NAMALWA (cell line): ENCODE measurements around the gene NIFK.
"Not testable (repeated sequence)": the region's sequence is repeated elsewhere in the genome, so short reads cannot be mapped to it uniquely, and the experiment has no call there.

ENCODE experiments used
- DNase-seq: peaks from one replicate; pipeline ENCODE4 v3.0.0-alpha.2; 2015; ENCODE audit warnings: low spot score

NIFK gene

DNA sequence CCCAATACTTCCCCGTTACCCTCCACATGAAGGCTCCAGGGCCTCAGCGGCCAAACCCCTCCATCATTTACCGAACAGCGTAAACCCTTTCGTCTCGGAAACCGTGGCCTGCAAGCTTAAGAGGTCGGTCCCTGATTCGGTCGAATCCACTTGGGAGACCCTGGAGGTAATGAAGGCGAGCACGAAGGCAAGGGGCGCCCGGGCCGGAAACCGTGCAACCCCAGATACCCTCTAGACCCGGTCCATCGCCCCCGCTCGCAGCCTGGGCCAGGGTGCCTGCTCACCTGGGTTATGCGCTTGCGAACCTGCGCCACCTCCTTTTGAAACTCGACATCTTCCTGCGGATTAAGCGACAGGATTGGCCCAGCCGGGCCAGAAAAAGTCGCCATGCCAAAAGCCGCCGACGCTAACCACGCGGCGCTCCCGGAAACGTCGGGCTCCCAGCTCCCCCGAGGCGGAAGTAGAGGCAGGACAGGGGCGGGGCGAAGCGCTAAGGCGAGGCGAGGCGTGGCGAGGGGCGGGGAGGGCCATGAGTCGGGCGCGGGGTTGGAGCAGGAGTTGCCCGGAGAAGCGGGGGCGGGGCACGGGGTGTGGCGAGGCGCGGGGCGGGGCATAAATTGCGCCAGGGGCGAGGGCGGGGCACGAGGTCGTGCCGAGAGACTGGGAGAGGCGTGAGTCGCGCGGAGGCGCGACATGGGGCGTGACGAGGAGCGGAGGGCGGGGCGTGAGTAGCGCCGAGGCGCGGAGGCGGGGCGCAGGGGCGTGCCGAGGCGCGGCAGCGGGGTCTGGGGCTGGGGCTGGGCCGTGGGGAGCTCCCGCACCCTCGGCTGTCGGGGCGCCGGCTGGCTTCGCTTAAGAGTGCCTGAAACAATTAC, at the start of gene NIFK:
TSS of gene NIFK (minus strand) at position 414 of the 875 bp plus-strand sequence. CDS start at position 389, 25 bp downstream.
- peak; percentile 98 for DNase-seq

DNA sequence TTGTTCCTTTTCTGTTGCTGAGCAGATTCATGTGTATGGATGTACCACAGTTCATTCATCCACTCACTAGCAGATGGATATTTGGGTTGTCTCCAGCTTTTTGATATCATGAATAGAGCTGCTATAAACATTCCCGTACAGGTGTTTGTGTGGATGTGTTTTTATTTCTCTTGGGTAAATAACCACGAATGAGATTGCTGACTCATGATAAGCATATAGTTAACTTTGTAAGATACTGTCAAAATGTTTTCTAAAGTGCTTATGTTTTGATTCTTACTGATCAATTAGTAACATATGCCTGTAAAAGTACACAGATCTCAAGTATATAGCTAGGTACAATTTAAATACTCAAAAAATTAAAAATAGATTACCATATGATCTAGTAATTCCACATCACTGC, 46.5 kb upstream of the NIFK start:
- DNase-seq, result no peak

DNA sequence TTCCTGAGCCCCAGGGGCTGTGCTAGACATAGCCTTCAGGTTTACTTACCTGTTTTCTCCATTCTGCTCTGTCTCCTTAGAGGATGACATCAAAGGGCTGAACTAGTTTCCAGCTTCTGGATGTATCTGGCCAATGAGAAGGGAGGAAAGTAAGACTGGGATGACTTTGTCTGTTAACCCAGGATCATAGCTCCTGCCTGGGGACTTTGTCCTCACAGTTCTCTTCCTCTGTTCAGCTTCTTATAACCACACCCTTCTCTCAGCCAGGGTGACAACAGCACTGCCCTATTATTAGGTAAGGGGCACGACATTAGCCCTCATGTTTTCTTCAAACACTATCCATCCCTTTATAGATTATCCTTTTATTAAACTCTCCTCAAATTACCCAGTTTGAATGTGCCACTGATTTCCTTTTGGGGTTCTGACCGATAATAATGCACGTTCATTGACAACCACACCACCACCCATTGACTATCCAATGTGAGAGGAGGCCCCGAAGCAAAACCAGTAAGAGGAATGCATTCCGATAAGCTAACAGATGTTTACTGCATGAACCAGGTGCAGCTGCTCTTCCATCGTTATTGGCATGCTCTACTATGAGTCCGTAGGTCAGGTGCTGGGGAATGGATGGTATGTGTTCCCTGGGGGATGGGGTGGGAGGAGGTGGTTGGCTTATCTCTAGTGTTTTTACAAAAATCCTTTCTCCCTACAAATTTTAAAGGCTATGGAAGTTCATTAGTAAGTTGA, 42.2 kb upstream of the NIFK start:
- no peak for DNase-seq

DNA sequence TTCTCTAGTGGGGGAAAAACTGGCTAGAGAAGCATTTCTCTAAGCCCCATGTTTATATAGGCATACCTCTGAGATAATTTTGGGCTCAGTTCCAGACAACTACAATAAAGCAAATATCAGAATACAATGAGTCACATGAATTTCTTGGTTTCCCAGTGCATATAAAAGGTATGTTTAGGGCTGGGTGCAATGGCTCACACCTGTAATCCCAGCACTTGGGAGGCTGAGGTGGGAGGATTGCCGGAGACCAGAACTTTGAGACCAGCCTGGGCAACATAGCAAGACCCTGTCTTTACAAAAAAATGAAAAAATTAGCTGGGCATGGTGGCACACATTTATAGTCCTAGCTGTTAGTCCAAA, 41.0 kb upstream of the NIFK start:
- no peak for DNase-seq

DNA sequence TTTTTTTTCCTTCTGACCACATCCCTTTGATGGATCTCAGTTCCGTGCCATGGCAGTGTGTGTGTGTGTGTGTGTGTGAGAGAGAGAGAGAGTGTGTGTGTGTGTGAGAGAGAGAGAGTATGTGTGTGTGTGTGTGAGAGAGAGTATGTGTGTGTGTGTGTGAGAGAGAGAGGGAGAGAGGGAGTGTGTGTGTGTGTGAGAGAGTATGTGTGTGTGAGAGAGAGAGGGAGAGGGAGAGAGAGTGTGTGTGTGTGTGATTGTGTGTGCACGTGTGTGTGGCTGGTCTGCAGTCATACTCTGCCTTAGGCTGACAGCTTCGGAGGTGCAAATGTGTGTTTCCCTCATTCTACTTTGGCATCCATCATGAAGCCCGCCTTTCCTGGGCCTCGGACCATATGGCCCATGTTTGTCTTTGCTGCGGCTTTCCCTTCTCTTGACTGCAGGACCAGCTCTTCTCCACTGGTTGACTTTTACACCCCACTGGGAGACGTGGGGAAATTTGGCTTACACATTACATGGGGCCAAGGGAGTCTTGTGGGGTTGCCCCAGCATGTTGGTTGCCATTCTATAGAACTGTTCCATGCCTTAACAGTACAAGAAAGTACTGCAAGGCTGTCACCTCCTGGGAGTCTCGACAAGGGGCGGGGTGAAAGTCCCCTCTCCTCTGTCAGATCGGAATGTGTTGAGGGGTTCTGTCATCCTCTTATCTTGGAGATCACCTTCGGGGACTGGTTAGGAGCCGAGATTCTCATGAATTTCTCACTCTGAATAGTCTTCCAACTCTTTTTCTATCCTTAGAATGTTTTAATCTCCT, 40.4 kb upstream of the NIFK start:
- DNase-seq, result no peak

DNA sequence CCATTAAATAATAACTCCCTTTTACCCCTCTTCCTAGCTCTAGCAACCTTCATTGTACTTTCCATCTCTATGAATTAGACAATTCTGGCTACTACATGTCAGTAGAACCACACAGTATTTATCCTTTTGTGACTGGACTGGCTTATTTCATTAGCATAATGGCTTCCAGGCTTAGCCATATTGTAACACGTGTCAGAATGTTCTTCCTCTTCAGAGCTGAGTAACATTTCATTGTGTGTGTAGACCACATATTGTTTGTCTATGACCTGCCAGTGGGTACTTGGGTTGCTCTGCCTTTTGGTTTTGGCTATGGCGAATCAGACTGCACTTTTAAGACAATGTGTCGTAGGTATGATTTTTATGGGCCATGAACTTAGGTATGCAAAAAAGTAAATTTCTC, 39.7 kb upstream of the NIFK start:
- no peak for DNase-seq

DNA sequence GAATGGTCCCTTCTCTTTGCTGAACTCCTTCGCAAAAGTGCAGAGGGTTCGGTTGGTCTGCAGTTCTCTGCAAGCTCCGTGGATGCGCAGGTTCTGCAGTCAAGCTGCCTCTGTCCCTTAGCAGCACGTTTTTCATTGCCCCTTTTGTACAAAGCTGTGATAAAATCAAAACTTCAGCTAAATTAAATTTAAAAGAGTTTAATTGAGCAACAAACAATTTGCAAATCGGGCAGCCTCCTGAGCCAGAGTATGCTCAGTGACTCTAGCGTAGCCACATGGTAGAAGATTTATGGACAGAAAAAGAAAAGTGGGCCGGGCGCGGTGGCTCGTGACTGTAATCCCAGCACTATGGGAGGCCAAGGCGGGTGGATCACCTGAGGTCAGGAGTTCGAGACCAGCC, 37.6 kb upstream of the NIFK start:
- DNase-seq, result no peak

DNA sequence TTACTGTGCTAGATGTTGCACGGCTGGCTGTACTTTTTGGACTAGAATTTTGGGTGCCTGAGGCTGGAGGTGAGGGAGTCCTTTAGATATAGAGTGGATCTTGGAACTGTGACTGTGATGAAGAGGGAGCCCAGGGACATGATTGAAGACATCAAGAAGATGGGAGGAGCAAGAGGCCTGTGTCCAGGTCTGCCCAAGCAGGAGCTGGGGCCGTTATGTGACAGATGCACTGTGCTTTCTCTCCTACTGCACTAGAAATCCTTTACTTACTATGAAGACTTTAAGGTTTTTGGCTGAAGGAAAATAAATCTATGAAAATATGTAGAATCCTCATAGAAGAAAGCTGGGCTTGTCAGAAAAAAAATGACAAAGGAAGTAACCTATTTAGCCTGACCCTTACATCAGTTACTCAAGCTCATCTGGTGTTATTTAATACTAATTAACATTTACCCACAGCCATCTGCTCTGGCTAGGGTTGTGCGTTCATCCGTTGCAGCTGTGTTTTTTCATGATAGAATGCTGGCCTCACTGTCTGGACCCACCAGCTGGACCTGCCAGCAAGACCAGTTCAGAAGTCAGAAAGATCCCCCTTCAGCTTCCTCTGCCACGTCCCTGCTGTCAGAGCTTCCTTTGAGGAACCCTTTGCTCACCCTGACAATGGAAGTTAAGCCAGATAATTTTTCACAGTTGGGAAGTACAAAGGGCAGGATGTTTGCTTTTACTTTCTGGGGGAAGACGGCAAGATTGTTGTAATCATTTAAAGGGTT, 35.5 kb upstream of the NIFK start:
- peak; percentile 81 for DNase-seq

DNA sequence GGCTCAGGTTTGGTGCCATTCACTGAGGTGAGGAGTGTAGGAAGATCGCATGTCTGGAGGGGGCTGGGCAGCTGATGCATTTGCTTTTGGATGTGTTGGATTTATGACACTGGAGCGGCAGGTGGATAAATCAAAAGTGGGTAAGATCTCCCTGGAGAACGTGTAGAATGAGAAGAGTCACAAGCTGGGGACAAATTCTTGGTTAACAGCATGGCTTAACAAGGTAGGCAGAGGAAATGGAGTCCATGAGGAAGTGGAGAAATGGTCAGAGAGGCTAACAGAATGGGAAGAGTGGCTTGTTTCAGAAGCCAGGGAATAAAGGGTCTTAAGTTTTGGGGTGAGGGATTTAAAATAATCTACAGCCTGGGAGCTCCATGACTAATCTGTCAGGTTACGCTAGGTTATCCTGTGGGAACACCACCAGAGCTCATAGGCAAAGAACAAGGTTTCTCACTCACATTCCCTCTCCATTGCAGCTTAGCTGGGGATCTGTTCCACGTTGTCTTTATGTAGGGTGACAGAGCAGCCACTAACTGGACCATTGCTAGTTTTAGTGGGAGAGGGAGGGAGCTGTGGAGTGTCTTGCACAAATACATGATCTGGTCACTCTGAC, 31.6 kb upstream of the NIFK start:
- no peak for DNase-seq

DNA sequence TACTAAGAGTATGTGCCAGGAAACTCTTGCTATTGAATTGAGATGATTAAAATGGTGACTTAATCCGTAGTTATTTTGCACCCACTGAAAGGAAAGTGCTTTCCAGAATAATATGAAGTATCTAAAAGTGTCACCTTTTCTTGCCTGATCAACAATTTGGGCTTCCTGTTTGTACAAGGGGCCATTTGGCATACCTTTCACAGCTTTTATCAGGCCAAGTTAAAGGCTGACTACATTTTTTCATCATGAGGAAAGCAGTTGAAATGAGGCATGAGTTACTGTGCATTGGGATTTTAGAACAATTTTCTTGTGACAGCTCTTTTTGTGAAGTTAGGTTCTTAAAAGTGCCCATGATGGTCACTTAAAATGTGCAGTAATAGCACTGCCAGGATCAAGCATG, 29.9 kb upstream of the NIFK start:
- DNase-seq, result no peak

DNA sequence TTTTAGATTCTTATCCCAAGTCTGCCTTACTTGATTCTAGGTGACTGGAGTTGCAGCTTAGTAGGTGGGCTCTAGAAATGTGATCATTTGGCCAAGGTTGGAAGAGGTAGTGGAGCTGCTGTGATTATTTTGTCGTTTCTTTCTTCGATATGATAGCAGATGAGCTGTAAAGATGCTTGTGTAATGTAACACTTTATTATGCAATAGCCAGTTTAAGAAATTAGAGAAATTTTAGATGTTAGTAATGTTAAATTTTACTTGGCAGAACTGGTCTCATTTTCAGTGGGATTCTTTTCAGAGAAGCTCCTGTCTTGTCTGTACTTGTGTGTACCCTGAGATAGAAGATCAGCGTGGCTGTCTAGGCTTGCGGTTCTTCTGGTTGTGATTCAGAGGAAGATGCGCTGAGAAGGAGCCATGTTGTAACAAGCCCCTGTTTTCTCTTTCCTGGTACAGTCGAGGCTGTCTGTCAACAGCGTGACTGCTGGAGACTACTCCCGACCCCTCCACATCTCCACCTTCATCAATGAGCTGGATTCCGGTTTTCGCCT, 28.1 kb upstream of the NIFK start:
- no peak for DNase-seq

DNA sequence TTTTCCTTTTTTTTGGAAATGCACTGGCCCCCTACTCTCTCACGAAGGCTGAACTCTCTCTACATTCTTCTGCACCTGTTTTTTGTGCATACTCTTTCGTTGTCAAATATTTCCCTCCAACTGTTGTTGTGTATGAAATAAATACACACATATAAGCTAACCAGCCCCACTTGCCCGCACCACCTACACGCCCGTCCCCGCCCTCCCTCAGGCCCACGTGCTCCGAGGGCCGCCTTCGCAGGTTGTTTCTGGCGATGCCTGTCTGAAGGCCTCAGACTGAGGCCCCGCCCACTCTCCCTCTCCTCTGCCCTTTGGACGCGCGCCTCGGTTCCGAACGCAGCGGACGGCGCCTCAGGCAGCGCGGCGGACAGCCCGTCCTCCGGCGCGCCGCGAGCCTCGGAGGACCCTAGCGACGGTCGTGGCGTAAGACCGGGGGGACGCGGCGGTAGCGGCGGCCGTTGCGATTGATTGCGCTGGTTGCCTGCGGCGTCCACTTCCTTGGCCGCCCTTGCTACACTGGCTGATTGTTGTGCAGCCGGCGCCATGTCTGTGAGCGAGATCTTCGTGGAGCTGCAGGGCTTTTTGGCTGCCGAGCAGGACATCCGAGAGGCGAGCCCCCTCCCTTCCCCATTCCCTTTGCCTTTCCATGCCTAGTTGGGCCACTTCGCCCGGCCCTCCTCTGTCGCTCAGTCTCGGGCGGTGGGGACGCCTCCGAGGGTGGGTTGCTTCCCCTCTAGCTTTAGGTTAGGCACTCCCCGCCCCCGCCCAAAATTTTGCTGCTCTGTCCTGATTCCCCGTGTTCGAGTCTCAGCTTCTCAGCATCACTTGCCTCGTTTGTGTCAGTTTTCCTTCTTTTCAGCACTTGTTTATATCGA, 18.8 kb upstream of the NIFK start, which contains the start of gene TSN:
TSS of gene TSN (plus strand) at position 415 of the 875 bp plus-strand sequence. CDS start at position 544, 129 bp downstream.
- DNase-seq, result peak; percentile 98

DNA sequence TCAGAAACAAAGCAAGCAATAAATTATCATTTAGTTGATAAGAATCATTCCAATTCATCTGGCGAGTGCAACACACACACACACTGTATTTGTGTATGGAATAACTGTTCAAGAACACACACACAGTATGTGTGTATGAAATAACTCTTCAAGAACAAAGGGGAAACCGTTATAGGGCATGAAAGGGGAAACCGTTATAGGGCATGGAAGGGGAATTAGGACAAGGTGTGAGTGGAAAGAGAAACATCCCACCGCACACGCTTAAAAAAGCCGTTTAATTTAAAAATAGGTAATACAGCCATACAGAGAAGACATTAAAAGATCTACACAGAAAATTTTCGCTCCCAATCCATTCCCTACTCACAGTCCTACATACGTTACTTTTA, 18.2 kb upstream of the NIFK start:
- no peak for DNase-seq

DNA sequence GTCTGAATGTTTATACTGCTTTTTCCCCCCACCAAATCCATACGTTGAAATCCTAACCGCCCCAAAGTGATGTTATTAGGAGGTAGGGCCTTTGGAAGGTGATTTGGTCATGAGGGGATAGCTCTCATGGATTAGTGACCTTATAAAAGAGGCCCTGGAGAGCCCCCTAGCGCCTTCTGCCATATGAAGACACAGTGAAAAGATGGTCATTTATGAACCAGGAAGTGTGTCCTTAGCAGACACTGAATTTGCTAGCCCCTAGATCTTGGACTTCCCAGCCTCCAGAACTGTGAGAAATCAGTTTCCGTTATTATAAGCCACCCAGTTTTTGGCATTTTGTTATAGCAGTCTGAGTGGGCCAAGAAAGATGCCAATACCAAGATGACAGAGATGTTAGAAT, 11.5 kb upstream of the NIFK start:
- DNase-seq, result peak; percentile 73

DNA sequence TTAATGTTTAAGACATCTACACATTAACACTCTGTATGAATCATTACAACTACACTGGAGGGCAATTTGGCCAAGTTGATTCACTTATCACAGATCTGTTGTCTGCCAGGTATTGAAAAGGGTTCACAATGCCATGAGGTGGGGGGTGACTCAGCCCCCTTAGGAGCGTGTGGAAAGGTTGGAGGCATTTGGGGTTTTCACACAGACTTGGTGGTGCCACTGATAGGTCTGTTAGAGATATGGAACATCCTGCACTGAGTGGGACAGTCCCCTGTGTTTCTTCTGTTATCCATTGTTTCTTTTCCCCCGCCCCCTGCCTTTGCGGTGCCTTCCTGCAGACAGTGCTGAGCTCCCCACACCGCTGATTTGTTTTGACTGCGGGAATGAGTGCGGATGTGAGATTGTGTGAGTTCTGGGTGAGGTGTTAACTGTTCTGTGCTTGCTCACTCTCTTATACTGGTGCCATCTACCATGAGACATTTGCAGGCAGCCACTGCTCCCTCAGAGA, 9.4 kb upstream of the NIFK start:
- no peak for DNase-seq

DNA sequence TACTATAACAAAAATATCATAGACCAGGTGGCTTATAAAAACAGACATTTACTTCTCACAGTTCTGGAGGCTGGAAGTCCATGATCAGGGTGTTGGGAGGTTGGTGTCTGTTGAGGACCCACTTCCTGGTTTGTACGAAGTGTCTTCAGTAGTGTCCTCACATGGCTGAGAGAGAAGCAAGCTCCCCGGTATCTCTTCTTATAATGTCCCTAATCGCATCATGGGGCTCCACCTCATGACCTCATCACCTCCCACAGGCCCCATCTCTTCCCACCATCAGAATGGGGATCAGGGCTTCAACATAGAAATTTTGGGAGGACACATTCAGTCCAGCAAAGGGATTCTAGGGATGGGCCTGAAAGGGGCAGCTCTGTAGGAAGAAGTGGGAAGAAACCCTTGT, 4.8 kb upstream of the NIFK start:
- no peak for DNase-seq

DNA sequence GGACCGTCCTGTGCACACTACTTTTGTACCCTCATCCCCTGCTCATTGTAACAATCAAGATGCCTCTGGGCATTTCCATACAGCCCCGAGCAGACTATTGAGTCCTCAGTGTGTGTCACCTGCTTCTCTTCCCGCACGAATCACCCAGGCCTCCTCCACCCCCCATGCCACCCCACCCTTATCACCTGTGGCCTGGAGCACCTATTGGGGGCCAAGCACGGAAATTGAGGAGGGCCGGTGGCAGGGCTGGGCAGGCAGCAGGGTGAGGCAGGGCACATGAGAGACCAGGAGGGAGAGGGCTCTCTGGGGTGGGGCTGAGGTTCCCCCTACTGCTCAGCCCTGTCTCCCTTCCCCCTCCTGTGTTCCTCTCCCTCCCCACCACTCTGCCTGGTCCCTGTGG, 4.3 kb upstream of the NIFK start:
- DNase-seq, result no peak

DNA sequence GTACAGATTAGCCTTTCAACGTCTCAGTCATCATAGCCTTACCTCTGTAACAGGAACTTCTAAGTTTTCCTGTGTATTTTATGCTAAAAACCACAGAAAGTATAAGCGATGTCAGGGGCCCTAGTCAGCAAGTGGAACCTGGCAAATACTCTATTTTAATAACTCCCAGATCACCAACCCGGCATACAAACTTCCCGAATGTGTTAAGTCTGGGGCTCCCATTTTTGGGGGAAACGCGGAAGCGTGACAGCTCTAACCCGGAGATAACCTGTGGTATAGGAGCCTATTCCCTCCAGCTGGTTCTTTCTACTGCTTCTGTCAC, 574 bp downstream of the NIFK start:
- no peak for DNase-seq

DNA sequence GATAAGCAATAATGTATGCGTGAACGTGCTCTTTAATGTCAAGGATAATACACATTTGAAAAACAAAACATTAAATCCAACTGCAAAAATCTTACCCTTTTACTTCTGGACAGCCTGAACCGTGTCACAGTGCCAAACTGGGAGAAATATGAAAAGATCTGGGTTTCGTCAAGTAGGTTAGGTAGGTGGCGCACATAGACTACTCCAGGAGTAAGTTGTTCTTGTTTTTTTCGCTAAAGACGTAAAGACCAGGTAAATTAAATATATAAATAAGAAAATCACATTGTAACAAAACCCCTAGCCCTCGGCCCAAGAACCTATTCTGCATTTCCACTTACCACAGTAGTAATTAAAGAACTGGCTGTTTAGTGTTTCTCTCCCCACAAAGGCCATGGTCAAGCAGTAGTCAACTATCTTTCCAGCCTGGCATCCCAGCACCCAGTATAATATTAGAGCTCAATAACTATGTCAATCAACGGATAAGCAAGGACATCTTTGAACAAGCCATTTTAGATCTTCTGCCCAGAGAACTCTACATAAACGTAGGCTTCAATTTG, 1.1 kb downstream of the NIFK start:
- peak; percentile 52 for DNase-seq

DNA sequence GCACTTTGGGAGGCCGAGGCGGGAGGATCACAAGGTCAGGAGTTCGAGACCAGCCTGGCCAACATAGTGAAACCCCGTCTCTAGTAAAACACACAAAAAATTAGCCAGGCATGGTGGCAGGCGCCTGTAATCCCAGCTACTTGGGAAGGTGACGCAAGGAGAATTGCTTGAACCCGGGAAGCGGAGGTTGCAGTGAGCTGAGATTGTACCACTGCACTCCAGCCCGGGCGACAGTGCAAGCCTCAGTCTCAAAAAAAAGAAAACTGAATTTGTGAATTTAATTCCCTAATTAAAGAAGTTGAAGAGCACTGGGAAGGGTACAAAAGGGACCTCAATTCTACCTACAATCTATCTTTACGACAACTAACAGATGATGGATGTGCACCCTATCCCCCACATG, 2.1 kb downstream of the NIFK start:
- not testable (repeated sequence) for DNase-seq
